ENCODE results near the gene PASK. TPM values are rescaled to one million over a fixed set of nuclear protein-coding genes. Genes with fewer than 3 reads are reported as not detected.
"Not testable (repeated sequence)": the region's sequence is repeated elsewhere in the genome, so short reads cannot be mapped to it uniquely, and the experiment has no call there.

Gene PASK
- total RNA-seq = 3.1 and 3.9 TPM in 2 replicates

DNA sequence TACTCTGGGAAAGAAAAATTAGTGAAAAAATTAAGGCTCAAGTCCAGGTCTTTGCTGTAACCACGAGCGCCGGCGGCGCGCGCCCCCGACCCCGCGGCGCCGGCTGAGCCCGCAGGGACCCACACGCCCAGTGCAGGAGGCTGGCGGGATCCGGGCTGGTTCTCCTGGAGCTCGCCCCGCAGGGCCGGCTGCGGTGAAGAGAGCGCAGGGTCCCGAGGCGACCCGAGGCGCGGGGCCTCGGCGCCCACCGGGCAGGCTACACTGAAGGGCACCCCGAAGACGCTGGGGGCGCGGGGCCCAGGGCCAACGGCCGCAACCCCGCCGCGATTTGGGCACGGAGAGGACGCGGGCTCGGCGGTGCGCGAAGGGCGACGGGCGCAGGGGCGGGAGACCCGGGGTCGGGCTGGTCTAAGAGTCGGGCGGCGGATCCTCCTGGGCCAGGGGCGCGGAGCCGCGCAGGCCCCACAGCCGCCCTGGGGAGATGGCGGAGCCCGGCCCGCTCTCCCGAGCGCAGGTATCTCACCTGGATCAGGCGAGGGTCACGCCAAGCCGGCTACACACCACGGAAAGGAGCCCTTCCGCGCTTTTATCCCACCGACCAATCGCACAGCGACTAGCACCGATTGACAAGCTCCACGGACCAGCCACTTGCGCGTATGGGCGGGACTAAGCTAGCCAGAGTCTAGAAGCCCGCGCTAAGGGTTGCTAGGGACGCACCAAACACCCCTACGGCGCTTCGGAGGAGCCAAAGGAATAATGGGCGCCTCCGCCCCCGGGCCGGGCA, at the start of gene PASK:
Gene PASK, minus strand, starts transcription at position 582 of the 784 bp plus-strand sequence. CDS start 6,440 bp downstream, outside the sequence.
- DNase-seq (ENCODE audit: low read depth) = peak; percentile 93

DNA sequence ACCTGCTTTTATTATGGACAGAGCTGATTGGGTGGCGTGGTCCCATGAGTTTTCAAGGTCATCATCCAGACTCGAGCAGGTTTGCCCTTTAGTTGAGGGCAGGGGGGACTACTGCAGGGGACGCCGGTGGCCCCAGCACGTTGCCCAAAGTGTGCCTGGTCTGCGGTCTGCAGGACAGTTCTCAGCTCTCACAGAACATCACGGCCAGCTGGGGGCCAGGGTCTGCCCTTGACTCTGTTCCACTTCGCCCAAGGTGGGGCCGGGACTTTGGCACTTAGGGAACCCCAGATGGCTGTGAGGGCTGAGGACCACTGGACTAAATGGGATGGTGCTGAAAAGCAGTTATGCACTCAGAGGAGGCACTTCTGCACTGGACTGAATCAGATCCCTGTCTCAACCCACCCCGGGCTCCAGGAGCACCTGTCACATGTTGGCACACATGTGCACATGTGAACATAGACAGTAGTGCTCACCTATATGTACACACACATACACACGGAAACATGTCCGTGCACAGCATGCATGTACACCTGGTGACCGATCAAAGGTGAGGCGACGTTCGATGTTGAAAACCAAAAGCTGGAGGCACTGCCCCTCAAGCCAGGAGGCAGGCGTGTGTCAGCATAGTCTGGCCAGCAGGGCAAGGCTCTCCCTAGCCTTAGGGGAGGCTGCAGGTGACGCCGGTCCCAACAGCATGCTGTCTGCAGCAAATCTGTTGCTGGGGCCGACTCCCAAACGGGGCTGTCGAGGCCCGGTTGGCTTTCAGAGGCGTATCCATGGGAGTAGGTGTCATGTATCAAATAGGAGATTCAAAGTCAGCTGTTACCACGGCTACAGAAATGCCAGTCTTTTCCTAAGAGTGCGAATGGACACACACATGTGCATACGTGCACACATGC, 49.4 kb upstream of the PASK start:
- DNase-seq (ENCODE audit: low read depth) = no peak

DNA sequence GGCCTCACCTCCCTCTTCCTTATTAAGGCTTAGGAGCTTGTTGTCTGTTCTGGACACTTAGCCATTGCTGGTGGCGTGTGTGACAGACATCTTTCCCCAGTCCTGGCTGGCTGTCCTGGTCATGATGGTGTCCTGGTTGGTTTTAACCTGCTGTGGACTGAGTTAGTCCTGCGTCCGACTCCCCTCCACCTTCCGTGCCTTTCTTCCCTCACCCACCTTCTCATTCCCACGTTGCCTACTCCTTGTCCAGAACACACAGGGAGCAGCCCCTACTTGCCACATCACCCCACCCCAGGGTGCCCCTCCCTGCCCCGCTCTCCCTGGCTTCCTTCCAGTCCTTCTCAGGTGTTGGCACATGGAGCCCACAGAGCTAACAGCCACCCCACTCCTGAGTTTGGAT, 48.7 kb upstream of the PASK start:
- DNase-seq (ENCODE audit: low read depth) = no peak

DNA sequence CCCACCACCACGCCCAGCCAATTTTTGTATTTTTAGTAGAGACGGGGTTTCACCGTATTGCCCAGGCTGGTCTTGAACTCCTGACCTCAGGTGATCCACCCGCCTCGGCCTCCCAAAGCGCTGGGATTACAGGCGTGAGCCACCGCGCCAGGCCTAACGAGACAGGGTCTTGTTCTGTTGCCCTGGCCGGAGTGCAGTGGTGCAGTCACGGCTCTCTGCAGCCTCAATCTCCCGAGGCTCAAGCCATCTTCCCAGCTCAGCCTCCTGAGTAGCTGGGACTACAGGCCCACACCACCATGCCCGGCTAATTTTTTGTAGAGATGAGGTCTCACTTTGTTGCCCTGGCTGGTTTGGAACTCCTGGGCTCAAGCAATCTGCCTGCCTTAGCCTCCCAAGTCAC, 48.0 kb upstream of the PASK start:
- not testable (repeated sequence) for DNase-seq (ENCODE audit: low read depth)

DNA sequence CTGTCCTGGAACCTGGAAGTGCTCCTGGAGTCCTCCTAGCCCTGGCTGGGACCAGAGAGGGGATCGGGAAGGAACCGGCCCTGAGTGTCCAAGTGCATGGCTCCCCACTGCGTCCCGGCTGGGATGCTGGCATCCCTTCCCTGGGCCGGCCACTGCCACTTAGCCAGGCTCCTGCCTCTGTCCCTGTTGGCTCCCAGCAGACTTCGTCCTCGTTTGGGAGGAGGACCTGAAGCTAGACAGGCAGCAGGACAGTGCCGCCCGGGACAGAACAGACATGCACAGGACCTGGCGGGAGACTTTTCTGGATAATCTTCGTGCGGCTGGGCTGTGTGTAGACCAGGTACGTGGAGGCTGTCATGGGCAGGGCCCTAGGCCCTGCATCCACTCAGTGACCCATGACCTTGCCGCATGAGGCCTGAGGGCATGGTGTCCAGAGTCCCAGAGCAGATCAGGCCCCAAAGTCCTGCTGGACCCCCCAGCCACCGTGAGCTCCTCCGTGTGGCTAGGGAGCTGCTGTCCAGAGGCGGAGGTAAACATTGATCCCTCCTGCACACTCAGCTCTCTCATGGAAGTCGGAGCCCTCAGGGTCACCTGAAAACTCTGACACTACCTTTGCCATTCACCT, 46.3 kb upstream of the PASK start:
- DNase-seq (ENCODE audit: low read depth) = no peak

DNA sequence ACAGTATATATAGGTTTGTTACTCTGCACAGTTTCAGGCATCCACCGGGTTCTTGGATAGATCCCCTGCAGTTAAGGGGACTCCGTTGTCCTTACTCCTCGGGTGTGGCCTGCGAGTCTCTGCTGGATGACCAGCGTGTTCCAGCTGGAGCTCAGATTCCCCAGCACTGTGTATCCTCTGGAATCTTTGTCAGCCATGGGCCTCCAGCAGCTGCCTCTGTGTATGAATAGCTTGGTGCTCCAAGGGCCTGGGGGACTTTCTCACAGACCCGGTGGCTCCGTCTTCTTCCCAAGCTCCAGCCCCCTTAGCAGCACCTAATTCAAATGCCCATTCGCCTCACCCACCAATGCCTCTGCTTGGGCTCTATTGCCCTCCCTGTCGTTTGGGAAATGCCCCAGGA, 45.5 kb upstream of the PASK start:
- DNase-seq (ENCODE audit: low read depth) = no peak

DNA sequence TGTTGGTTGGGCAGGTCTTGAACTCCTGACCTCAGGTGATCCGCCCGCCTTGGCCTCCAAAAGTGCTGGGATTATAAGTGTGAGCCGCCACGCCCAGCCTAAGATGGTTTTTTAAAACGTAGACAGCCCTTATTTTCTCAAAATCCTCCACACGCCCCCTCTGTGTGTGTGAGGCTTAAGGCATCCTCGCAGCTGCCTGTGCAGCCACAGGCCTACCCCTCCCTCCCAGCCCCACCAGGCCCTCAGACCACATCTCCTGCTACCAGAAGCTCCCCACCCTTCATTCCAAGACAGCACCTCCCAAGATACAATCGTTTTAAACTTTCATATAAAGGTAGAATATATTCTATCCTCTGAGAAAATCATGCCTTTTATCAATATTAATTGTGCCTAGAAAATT, 44.0 kb upstream of the PASK start:
- no peak for DNase-seq (ENCODE audit: low read depth)

DNA sequence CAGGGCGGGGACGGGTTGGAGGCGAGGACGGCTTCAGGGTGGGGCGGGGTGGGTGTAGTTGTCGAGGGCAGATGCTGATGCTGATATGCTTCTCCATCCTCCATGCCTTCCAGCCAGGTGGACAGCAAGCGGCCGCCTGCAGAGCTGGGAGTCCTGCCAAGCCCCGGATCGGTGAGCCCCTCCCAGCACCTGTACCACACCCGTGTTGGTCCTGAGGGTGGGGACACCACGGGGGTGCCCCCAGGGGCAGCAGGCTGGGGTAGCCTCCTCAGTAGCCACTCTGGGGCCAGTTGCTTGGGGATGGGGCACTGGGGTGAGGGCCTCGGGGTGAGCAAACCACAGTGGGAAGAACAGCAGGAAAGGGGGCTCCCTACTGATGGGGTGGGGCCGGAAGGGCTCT, 41.8 kb upstream of the PASK start:
- DNase-seq (ENCODE audit: low read depth) = no peak

DNA sequence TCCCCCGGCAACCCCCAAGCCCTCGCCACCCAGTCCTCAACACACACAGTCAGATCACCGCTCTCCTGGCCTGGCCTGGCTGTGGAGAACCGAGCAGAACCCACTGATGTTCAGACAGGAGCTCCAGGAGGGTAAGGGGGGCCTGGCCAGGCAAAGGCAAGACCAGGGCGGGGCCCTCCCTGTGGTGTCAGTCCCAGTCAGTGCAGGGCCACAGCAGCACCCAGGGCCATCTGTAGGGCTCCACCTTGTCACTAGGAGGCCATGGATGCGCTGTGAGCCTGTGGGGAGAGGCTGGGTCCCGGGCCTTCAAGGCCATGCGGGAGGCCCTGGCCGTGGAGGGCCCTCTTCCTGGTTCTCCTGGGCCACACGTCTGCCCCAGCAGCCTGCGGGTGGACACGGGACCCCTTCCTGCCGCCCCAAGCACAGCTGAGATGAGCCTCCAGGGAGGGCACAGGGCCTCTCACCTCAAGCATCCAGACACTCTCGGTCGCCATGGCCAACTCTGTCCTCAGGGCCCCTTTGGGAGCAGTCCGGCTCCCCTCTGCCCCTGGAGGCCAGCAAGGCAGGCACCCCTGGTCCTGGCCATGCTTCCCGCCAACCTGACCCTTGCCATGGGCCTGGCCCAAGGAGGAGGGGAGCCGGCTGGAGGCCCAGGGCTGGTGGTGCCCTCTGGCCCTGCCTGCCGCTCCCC, 41.2 kb upstream of the PASK start:
- DNase-seq (ENCODE audit: low read depth) = no peak

DNA sequence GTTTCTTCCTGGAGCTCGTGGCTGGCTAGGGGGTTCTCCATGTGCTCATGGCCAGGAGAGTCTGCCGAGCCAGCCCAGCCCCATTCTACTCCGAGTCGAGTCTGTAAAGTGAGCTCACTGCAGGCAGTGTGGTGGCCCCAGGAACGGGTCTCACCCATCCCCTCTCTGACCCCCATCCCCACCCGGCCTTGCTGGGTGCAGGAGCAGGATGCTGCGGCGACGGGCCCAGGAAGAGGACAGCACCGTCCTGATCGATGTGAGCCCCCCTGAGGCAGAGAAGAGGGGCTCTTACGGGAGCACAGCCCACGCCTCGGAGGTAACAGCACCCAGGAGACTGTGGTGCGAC, 40.6 kb upstream of the PASK start:
- DNase-seq (ENCODE audit: low read depth) = no peak

DNA sequence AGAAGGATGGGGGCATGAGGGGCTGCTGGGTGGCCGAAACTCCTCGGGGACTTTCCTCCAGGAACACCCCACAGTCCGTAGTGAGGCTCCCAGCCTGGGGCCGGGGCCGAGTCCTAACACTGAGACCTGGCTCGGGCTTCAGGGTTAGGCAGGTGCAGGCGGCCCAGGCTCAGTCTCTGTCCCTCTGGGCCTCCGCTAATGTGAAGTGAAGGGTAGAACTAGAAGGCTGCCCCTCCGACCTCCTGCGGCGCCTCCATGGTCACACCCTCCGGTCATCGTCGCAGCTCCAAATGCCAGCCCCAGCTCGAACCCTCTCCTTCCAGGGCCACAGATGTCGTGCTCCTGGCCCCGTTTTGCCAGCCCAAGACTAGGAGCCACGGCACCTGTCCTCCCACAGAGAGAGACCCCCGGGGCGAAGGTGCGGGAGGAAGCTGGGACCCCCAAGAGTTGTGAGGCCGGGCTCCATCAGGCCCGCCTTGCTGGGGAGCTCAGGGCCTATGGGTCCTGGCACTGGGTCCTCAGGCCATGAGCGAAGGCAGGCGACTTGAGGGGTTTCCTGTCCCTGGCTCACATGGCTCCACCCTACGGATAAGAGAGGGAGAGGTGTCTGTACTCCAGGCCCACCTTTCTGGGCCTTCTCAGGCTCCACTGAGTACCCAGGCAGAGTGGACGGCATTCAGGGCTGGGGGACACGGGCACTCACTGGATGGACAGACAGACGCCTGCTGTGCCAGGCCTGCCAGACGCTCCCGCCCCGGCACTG, 40.0 kb upstream of the PASK start:
- DNase-seq (ENCODE audit: low read depth) = no peak

DNA sequence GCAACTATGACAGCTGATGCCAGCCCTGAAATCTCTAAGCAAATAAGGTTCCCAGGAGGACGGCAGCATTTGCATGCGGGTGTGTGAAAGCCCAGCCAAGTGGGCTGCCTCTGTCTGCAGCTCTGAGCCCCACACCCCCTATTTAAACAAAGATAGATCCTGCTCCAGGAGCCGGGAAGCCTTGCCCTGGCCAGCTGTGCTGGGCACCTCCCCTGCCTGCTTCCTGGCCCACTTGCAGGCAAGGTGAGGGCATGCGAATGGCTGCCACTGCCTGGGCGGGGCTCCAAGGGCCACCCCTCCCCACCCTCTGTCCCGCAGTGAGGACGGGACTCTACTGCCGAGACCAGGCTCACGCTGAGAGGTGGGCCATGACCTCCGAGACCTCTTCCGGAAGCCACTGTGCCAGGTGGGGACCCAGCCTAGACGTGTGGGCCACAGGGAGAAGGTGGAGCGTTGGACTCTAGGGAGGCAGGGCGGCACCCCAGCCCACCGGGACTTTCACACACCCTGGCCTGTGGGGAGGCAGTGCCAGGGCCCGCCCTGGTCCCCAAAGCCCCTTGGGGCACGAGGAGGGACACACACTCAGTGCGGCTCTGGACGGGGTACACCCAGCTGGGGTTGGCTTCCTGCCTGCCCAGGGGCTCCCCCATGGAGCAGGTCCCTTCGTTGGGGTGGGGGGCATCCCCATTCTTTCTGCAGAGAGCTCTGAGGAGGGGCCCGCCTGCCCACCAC, 39.3 kb upstream of the PASK start, which contains the start of gene ANO7:
Gene ANO7, plus strand, starts transcription at position 317 of the 732 bp plus-strand sequence. CDS start 1,387 bp downstream, outside the sequence.
- DNase-seq (ENCODE audit: low read depth) = no peak

DNA sequence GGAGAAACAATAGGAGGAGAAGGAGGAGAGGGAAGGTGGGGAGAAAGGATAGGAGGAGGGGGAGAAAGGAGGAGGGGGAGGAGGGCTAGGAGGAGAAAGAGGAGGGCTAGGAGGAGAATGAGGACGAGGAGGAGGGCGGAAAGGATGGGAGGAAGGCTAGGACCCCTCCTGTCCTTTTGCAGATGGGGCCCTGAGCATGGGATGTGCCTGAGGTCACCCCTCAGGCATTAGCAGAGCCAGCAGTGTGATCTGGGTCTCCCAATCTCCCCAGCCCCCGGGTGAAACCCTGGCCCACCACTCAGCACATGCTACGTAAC, 38.6 kb upstream of the PASK start:
- DNase-seq (ENCODE audit: low read depth) = no peak

DNA sequence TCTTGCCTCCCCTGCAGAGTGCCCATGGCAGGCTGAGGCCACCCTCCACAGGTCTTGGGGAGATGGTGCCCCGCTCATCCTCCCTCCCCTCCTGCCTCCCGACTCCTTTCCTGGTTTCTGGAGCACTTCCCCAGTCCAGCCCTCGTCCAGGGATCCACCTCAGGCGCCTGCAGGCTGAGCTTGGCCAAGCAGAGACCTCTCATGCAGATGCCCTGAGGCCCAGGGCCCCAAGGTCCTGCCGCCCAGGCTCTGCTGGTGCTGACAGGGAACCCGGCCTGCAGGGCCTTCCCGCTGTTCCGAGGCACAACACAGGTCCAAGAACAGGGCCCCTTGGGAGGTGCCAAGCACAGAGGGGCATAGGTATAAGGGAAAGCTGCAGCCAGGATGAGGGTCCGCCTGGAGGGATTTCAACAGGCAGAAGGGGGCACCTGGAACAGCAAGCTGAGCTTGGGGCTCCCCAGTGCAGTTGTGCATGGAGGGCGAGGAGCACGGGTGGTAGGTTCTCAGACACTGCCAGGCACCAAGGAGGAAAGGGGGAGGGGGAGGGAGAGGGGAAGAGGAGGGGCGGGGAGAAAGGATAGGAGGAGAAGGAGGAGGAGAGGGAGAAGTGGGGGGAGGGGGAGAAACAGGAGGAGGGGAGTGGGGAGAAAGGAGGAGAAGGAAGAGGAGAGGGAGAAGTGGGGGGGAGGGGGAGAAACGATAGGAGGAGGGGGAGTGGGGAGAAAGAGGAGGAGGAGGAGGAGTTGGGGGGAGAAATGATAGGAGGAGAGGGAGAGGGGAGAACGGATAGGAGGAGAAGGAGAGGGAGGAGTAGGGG, 38.0 kb upstream of the PASK start:
- DNase-seq (ENCODE audit: low read depth) = no peak

DNA sequence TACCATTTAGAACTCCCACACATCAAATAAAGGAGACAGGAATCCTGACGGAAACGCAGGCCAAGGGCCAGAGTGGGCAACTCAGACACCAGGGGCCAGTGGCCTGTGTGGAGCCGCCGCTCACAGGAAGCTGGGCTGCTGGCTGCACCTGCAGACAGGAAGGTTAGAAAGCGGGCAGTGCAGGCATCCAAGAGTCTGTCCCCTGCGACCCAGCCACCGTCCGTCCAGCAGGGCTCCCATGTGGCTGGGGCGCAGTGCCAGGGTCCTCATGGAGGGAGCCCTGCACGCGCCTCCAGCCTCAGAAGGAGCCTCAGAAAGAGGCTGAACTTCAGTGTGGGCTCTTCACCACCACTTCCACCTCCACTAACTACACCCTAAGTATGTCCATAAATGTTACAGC, 36.7 kb upstream of the PASK start:
- DNase-seq (ENCODE audit: low read depth) = no peak

DNA sequence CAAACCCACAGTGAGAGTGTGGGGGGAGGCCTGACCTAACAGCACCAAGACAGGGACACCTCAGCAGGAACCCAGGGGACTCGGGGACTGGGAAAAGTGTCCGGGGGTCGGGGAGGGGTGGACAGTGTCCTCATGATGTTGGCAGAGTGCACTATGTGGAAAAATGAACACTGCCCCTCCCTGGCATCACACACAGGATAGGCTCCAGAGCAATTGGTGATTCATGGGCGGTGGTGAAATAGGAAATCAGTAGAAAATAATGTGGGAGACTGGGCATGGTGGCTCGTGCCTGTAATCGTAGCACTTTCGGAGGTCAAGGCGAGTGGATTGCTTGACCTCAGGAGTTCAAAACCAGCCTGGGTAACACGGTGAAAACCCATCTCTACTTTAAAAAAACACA, 35.6 kb upstream of the PASK start:
- DNase-seq (ENCODE audit: low read depth) = no peak

DNA sequence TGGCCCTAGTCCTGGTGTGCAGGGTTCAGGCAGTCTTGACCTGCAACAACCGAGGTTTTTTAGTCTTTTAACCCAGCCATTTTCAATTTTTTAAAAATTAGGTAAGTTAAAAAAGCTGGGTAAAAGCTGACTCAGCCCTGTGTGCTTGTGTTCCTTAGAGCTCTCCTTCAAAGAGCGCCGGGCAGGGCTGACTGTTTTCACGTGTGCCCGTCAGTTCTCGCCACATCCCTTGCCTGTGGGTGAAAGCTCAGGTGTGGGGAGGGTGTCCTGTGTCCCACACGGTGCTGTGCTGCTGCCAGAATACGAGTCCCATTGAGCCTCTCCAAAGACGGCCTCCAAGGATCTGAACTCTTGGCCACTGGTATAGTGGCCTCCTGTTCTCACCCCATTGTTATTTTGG, 33.9 kb upstream of the PASK start:
- no peak for DNase-seq (ENCODE audit: low read depth)

DNA sequence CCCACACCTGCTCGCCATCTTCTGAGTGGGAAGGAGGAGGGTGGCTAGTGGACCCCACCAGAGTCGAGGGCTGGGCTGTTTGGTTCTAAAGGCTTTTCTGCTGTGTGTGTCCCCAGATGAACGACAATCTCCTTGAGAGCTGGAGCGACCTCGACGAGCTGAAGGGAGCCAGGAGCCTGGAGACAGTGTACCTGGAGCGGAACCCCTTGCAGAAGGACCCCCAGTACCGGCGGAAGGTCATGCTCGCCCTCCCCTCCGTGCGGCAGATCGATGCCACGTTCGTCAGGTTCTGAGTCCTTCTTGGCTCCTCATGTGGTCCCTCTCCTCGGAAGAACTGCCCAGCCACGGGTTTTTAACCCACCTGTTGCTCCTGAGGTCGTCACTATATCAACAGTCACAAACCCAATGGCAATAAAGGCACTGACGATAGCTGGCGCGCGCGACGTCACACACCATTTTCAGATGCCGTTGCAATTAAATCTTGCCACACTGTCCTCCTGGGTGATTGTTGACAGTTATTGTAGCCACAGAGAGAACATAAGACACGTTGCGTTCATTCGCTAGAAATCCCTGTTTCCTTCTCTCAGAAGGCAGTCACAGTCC, 33.4 kb upstream of the PASK start:
- DNase-seq (ENCODE audit: low read depth) = no peak

DNA sequence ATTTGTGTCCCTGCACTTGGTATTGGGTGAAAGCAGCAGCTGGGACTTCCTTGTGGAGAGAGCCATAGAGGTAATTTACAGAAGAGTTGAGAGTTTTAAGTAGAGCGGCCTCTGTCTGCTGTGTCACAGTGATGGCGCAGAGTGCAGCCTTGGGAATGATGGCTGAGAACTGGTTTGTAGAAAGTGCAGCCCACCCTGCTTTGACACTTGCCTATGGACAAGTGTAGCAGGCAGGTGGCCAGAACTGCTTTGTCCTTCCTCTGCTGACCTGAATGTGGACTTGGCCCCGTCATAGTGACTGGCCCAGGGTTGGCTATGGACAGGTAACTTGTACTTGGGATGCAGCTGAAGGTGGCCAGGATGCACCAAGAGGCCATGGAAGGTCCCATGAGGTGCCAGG, 32.9 kb upstream of the PASK start:
- DNase-seq (ENCODE audit: low read depth) = no peak
